OCI-LY1 (cell line): ENCODE measurements around the gene TCP11.

Source experiments
- CTCF ChIP-seq: fragments of 200-600 bp; sonication (generic), shearing (Covaris generic); IDR thresholded peaks from 2 replicates; pipeline ENCODE4 v1.5.1; 2017; ENCODE audit warnings: mild to moderate bottlenecking, antibody characterized with exemption, low read length, moderate library complexity, mixed read lengths
- EZH2 ChIP-seq: fragments of 200-600 bp; sonication (generic), shearing (Covaris generic); IDR thresholded peaks from 2 replicates; pipeline ENCODE4 v1.8.0; 2017; ENCODE audit warnings: borderline replicate concordance, mixed run types, mild to moderate bottlenecking, antibody characterized with exemption, low read length, moderate library complexity, mixed read lengths

- TF ChIP-seq CTCF (no peak), EZH2 (no peak)
Measured at GRCh38 chr6:35185302-35185681, 44.2 kb upstream of the TCP11 start.
